Islet precursor cell (in vitro differentiated cells): ENCODE measurements around the gene TUBGCP3.

ENCODE experiments used
- DNase-seq: peaks from one replicate; pipeline ENCODE4 v3.0.0-alpha.2; 2018

Gene TUBGCP3

GRCh38 chr13:112474869-112475268, 113.1 kb downstream of the TUBGCP3 start:
- no peak for DNase-seq

DNA sequence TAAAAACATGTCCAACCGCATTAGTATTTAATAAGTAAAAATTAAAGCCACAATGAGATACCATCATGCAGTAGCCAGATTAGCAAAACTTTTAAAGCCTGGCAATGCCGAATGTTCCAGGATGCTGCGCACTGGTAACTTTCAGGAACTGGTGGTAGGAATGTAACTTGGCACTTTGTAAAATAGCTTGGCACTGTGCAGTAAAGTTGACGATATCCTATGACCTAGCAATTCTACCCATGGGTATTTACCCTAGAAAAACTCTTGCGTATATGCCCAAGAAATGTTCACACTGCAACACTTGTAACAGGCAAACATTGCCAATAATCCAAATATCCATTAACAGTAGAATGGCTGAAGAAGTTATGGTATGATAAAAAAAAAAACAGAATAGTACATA, 114.1 kb downstream of the TUBGCP3 start:
- no peak for DNase-seq

- DNase-seq, result peak; percentile 43
These were observed 118.7 kb downstream of the TUBGCP3 start for GRCh38 chr13:112469071-112469745.

DNA sequence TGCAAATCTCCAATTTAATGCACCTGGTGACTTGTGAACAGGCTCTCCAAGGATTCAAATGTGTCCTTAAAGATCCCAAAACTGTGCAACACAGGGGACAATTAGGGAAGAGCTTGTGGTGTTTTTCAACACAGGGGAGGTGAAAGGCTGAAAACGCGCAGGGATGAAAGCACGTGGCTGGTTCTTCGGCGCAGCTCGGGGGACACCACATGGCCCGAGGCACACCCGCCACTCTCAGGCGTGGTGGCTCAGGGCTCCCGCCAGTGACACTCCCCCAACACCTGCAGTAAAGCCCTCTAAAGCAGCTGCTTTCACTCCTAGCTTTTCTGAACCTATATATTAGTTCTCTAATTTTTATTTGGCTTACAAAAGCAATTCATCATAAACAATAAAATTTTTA, 119.9 kb downstream of the TUBGCP3 start:
- DNase-seq, result peak; percentile 37

DNA sequence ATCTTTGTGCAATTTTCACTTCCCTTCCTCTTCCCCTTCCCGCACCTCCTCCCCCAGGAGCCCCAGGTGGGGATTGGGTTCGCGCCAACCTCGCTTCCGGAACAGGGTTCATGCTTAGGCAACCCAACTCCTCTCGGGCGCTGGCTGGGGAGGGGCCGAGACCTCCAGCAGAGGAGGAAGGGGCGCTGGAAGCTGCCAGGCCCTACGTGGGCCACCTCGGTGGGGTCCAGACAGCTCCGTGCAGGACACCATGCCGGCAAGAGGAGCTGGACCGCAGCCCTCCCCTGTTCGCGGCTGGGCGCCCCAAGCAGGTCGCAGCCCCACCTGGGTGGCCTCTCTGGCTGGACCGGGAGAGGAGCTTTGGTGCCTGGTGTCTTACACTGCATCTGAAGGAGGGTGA, 120.7 kb downstream of the TUBGCP3 start:
- DNase-seq, result peak; percentile 50

DNA sequence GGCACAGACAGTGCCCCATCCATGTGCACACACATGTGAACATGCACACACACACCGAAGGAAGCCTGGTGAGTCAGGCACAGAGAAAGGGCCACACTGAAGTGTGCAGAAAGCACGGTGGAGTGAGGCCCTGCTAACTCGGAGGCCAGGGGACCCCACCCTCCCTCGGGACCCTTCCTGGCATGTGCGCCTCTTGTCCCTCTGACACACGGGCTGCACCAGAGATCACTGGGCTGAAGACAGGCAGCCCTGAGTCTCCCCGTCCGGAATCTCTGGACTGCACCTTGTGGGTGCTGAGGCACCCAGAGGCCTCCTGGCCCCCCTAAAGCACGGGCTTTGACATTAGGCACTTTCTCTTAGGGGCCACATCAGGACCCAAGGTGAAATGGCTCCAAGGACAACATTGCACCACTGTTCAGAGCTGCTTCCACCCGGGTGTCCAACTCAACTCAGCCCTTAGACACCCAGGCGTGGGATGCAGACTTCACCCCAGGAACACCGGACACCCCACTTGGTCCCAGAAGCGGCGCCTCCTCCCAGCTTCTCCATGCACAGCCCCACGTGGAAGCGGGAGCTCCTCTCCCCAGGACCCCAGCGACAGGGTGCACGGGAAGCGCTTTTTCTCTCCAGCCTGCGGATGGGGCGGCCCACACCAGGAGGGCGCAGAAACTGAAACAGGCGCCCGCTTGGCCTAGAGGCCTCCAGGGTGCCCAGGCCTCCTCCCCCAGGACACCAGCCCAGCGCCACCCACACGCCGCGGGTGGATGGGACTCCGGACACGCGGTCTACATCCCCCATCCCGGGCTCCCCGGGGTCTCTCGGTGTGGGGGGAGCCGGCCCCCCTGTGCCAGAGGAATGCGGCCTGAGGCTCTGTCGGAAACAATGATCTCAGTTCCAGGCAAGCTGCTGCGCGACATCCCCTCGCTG, 121.6 kb downstream of the TUBGCP3 start:
- DNase-seq, result peak; percentile 40

DNA sequence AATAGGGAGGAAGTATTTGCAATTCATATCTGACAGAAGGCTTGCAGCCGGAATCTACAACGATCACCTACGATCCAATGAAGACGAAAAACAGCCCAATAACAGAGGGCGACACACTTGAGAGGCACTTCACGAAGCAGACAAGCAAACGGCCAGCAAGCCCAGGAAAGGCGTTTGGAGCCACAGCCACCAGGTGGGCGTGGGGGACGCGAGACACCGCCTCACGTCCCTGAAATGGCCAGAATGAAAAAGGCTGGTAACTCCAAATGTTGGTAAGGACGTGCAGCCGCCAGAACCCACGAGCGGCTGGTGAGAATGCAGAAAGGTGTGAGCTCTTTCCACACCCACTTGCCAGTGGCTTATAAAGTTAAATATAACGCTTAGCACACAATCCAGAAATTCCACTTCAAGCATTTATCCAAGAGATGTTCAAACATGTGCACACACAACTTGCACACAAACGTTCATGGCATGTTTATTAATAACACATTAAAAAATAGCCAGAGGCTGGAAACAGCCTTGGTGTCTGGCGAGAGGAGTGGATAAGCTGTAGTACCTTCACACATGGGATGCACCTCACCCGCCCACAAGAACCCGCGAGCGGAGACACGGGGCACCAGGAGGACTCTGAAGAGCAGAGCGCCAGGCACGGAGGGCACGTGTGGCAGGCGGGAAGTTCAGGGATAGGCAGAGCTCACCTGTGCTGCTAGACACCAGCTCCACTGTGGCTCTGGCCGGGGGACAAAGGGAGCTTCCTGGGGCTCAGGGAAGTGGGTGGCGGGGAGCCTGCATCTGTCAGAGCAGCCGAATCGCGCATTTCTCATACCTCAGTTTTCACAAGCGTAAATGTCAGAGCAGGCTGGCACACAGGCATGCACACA, 122.5 kb downstream of the TUBGCP3 start:
- peak; percentile 44 for DNase-seq

DNA sequence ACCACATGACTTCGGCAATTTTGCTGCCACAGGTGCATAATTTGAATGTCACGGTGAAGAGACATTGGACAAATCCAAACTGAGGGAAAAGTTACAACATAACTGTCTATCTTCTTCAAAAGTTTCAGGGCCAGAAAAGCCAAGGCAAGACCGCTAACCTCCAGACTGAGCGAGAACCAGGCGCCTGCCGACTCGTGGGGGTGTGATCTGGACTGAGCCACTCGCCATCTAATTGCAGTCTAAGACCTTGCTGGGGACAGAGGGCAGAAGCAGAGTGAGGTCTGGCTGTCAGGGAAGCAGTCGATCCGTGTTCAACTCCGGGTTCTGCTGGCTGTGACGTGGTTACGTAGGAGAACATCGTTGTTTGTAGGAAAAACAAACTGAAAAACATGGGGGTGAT, 123.2 kb downstream of the TUBGCP3 start:
- DNase-seq, result peak; percentile 42

DNA sequence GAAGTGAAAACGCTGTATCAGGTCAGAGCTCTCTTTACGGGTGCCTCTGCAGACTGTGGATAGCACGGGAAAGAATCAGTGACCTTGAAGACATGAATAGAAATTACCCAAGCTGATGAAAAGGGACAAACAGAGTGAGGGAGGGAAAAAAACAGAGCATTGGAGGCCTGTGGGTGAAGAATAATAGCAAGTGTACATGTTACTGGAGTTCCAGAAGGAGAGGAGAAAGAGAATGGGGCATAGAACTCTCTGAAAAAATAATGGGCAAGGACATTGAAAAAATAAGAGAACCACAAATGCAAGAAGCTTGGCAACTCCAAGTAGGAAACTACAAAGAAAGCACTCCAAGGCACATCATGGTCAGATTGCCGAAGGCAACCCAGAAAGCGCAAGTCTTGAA, 125.5 kb downstream of the TUBGCP3 start:
- no peak for DNase-seq

- DNase-seq, result no peak
These were observed 130.5 kb downstream of the TUBGCP3 start for GRCh38 chr13:112457485-112457884.

DNA sequence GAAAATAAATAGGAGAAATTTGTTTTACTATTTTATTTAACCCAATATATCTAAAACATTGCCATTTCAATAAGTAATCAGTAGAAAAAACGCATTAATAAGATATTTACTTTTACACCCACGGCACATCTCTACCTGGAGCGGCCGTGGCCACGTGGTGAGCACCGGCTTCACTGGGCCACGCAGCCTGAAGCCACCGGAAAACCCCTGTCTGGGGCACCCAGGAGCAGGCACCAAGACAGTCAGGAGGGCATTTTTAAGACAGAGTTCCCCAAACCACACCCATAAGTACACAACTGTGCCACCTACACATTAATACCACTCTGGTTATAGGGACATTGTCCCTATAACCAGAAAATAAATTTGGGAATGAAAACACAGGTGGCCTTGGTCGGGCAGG, 130.9 kb downstream of the TUBGCP3 start:
- DNase-seq, result no peak

- peak; percentile 42 for DNase-seq
These were observed 131.6 kb downstream of the TUBGCP3 start for GRCh38 chr13:112456138-112457056.

GRCh38 chr13:112455476-112456059, 132.4 kb downstream of the TUBGCP3 start:
- peak; percentile 43 for DNase-seq

GRCh38 chr13:112454648-112455334, 133.2 kb downstream of the TUBGCP3 start:
- peak; percentile 41 for DNase-seq

DNA sequence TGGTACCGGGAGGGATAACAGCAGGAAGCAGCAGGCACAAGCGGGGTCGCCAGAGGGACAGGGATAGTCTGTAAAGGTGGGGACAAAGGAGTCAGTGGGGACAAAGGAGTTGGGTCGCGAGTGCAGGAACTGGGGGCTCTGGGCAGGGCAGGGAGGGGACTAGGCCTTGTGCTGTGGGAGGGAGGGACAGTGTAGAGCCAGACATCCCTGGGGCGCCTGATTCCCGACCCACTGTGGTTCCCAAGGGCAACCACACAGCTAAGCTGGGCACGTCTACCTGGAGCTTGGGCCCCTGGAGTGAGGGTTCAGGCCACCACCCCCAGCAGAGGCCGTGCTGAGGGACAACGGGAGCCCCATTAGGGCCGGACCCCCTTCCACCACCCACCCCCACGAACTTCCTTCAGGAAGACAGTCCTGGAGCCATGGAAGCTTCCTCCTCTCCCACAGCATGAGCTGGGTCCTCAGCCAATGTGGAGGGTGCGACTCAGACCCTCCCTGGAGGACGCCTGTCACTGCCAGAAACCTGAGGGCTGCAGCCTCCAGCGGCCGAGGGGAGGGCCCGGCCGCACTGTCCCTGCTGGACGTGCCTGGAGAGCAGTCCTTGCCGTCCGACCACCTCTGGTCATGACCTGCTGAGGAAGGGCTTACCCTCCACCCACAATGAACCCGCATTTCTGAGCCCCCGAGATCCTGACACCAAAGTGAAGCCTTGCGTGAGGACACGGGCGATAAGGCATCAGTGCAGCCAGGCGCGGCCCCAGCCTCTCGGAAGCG, 133.9 kb downstream of the TUBGCP3 start:
- DNase-seq, result peak; percentile 45

DNA sequence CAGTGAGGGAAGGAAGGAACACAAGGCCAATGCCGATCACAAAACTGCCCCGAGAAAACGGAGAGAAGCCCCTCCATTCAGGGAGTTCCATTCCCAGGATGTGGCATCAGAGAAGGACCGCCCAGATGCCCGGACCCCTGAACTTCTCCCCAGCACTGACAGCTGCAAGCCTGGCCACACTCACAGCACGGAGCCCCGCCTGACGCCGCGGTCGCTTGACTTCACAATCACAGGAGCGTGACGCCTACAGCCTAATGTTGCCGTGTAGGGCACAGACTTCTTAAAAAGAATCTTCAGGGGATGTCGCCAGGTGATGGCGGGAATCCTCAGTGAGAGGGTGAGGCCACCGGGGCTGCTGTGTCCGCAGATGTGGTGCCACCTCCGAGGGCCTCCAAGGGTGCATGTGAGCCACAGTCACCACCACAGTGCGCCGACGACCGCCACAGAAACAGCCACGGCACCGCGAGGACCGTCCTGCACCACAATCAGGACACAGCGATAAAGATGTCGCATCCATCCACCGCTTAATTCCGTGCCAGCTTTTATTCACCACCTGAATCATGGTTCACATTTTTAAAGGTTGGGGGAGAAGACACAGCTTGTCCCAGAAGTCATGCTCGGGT, 134.6 kb downstream of the TUBGCP3 start:
- peak; percentile 41 for DNase-seq

- peak; percentile 47 for DNase-seq
These were observed 135.4 kb downstream of the TUBGCP3 start for GRCh38 chr13:112452380-112453206.

DNA sequence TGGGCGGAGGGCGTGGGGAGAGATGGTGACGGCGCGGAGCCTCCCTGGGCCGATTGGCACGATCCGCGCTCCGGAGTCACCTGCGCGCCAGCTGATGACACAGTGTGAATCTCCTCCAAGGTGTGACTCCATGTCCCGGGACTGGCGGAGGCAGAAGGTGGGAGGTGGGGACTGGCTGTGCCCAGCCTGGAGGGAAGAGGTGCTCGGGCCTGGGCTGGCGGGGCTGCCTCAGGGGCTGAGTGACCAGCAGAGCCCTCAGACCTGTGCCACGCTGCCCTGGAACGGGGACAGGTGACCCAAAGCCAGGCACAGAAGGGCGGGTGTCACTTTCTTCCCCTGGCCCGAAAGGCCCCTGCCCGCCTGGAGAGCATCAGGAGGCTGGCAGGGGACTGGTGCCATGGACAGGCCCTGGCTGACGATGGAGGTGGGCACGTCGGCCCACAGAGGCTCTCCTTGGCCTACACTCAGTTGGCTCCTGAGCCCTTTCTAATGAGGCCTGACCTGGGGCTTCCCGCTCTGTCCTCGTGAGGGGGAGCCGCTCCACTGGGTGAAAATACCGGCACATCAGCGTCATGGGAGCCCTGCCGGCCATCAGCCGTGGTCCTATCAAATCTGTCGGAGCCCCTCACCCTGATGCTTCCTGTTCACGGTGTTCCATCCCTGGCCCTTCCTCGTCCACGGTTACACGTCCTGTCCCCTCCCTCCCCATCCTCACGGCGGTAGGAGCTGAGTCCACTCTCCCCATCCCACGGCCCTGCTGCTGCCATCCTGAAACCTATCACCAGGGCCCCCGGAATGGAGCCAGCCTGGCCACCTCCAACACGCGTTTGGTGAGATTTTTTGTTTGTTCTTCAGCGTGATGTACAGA, 136.2 kb downstream of the TUBGCP3 start:
- DNase-seq, result peak; percentile 51
